Transverse colon (tissue), 3 donors: ENCODE data around the gene PLCD3.

Experiments
- EP300 ChIP-seq: sonication (generic); formaldehyde crosslinking; IDR thresholded peaks from one replicate; pipeline ENCODE4 v1.6.1; 2017; ENCODE audit warnings: antibody characterized with exemption, low read depth
- POLR2A ChIP-seq: fragments of 450-650 bp; IDR thresholded peaks from one replicate; pipeline ENCODE4 v1.6.1; 2016; ENCODE audit warnings: antibody characterized with exemption, mild to moderate bottlenecking, moderate library complexity
- TF ChIP-seq, protein P1 (sequence below), 5 experiments: fragments of 200-600 bp in 3 of 5; fragments of 450-650 bp in 2 of 5; sonication (generic) in 3 of 5; IDR thresholded peaks; 1 replicate in 2 of 5; 2 replicates in 3 of 5; pipeline ENCODE4 v1.5.1; 2016 to 2017; ENCODE audit warnings: antibody characterized with exemption in 5 of 5, inconsistent platforms in 3 of 5, mild to moderate bottlenecking in 2 of 5, moderate library complexity in 1 of 5

- TF ChIP-seq, protein P1, sequence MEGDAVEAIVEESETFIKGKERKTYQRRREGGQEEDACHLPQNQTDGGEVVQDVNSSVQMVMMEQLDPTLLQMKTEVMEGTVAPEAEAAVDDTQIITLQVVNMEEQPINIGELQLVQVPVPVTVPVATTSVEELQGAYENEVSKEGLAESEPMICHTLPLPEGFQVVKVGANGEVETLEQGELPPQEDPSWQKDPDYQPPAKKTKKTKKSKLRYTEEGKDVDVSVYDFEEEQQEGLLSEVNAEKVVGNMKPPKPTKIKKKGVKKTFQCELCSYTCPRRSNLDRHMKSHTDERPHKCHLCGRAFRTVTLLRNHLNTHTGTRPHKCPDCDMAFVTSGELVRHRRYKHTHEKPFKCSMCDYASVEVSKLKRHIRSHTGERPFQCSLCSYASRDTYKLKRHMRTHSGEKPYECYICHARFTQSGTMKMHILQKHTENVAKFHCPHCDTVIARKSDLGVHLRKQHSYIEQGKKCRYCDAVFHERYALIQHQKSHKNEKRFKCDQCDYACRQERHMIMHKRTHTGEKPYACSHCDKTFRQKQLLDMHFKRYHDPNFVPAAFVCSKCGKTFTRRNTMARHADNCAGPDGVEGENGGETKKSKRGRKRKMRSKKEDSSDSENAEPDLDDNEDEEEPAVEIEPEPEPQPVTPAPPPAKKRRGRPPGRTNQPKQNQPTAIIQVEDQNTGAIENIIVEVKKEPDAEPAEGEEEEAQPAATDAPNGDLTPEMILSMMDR (IDR thresholded peaks at IDR 0.05) = no peak
- TF ChIP-seq POLR2A = no peak
- TF ChIP-seq EP300 = no peak
These were observed 24.3 kb downstream of the PLCD3 start for GRCh38 chr17:45108051-45108450.
